Activated CD4-positive, alpha-beta T cell treated with anti-CD3 and anti-CD28 coated beads for 36 hours (primary cell): ENCODE results near the gene TMEM266. TPM values are rescaled to one million over a fixed set of nuclear protein-coding genes. Genes with fewer than 3 reads are reported as not detected.

Source experiments
- ATAC-seq: fragments of 200-7000 bp; cut with Tn5 transposase; one replicate; pipeline ENCODE4 v1.10.0; 2021; ENCODE audit warnings: mild to moderate bottlenecking, moderate library complexity
- CTCF ChIA-PET: fragments of 350-600 bp; sonication (Branson Sonifier 250); formaldehyde crosslinking; loops from one replicate; lab custom pipeline; 2021; ENCODE audit warnings: antibody characterized with exemption; lab: Charles Lee
- POLR2A ChIA-PET: fragments of 350-600 bp; sonication (Branson Sonifier 250); formaldehyde crosslinking; loops from one replicate; lab custom pipeline; 2021; ENCODE audit warnings: antibody characterized with exemption, inconsistent platforms; lab: Charles Lee
- DNase-seq: peaks from one replicate; pipeline ENCODE4 v3.0.0-alpha.2; 2020
- H3K27ac Mint-ChIP-seq: one replicate; pipeline ENCODE4 v1.8.0; 2021; ENCODE audit warnings: mixed read lengths
- H3K27me3 Mint-ChIP-seq: one replicate; pipeline ENCODE4 v1.8.0; 2021; ENCODE audit warnings: mixed read lengths
- H3K36me3 Mint-ChIP-seq: one replicate; pipeline ENCODE4 v1.8.0; 2021; ENCODE audit warnings: low read depth, mixed read lengths
- H3K4me1 Mint-ChIP-seq: one replicate; pipeline ENCODE4 v1.8.0; 2021; ENCODE audit warnings: mixed read lengths
- H3K4me3 Mint-ChIP-seq: one replicate; pipeline ENCODE4 v1.8.0; 2021; ENCODE audit warnings: mild to moderate bottlenecking, moderate library complexity, mixed read lengths
- H3K9me3 Mint-ChIP-seq: one replicate; pipeline ENCODE4 v1.8.0; 2021; ENCODE audit warnings: low read depth, mixed read lengths
- intact Hi-C, 2 experiments: fragments of 100-400 bp; cut with DNase I in 1 of 2; cut with micrococcal nuclease in 1 of 2; formaldehyde crosslinking; loops; one replicate each; pipeline versions ENCODE4 v1.14.2 to v1.15.1; 2022 to 2024; cut with DNase I, micrococcal nuclease
- total RNA-seq, 2 experiments: library from RNA; stranded (reverse); gene quantifications; one replicate each; pipeline ENCODE4 v1.2.3, GENCODE V29; 2021

TMEM266 gene
- total RNA-seq, 2 experiments from 2014 or later: not detected

DNA sequence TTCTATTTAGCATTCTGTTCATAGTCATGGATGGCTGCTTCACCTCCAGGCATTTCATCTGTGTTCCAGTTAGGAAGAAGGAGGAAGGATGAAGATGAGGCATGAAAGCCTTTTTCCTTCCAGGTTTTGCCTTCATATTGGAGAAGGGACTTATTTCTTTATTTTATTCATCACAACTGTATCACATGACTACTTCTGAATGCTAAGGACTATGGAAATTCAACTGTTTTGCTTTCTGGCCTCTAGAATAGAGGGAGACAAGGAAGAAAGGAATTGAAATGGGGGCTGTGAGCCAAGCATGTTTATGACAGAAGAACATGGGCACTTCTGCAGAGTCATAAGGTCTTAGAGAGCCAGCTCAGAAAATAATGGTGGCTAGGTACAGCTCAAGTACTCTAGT, 10.4 kb downstream of the TMEM266 start:
- intact Hi-C loops: no loop called here
- Mint-ChIP-seq H3K27me3 (peaks cover 16% of the 10 kb centered on the region), H3K4me3 (no peak overlapping the region), H3K36me3 (no peaks in the 10 kb centered on the region), H3K9me3 (no peaks in the 10 kb centered on the region), H3K4me1 (peaks cover 6% of the 10 kb centered on the region), H3K27ac (no peak overlapping the region)
- POLR2A ChIA-PET: no interaction called here
- ATAC-seq (no peak), DNase-seq (no peak)
- CTCF ChIA-PET: interaction anchor here (1.7 kb wide), 1 partner anchor 11 kb away, joined by 9 read pairs; no protein-coding TSS in a partner anchor

DNA sequence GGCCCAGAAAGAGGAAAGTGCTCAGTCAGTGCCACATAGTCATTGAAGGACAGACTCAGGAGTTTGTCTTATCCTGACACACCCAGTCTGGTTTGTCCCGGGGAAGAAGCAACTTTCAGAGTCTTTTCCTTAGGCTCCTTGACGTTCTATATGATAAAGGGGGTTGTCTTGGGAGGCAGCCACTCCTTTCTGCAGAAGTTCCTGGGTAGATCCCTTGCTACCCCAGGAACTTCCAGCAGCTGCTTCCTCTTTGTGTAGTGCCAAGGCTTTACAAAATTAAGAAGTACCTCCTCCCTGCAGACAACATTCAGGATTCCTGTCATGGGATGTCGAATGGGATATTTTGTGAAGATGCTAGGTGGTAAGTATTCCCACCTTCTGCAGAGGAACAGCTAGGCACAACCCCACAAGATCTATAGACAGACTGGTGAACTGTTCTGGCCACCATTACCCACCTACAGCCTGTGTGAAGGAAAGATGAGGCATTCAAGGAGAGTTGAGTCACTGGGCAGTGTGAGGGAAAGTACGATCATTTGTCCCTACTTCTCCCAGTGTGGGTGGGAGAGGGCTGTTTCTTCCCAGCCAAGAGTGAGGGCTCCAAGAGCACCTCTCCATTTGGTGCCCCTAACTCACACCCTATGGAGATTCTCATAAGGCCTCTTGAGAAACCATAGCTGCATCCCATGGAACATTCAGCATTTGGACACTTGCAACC, 11.3 kb downstream of the TMEM266 start:
- no peaks in the 10 kb centered on the region for H3K36me3 Mint-ChIP-seq
- H3K27me3 Mint-ChIP-seq: peaks cover 8% of the 10 kb centered on the region
- CTCF ChIA-PET: interaction anchor here (1.0 kb wide), 2 partner anchors 14 to 15 kb away, joined by 3 to 4 read pairs; no protein-coding TSS in a partner anchor
- intact Hi-C loops: no loop called here
- no peak overlapping the region for H3K27ac Mint-ChIP-seq
- H3K9me3 Mint-ChIP-seq: no peaks in the 10 kb centered on the region
- no peak for ATAC-seq
- no peak for DNase-seq
- H3K4me3 Mint-ChIP-seq: no peak overlapping the region
- POLR2A ChIA-PET: no interaction called here
- H3K4me1 Mint-ChIP-seq: no peaks in the 10 kb centered on the region

DNA sequence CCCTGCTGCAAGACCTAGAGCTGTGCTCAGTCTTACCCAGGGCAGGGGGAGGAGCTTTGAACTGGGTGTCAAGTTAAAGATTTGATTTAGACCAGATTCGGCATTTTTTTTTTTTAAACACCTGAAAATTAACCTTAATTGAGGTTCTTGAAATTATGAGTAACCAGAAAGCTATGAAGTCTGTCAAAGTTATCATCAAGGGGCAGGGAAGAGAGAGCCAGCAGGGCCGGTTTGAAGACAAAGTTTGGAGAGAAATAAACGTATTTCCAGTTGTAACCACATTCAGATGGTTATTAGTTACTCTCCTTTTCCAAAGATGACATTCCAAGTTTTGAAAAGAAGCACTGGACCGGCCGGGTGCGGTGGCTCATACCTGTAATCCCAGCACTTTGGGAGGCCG, 12.0 kb downstream of the TMEM266 start:
- Mint-ChIP-seq H3K9me3 (no peaks in the 10 kb centered on the region), H3K27ac (no peak overlapping the region), H3K4me3 (no peak overlapping the region), H3K27me3 (peaks cover 7% of the 10 kb centered on the region), H3K4me1 (no peaks in the 10 kb centered on the region), H3K36me3 (no peaks in the 10 kb centered on the region)
- ATAC-seq (no peak), DNase-seq (no peak)
- ChIA-PET POLR2A (no interaction called here), CTCF (interaction anchor here (1.0 kb wide), 2 partner anchors 14 to 15 kb away, joined by 3 to 4 read pairs; no protein-coding TSS in a partner anchor)
- intact Hi-C loops: no loop called here

DNA sequence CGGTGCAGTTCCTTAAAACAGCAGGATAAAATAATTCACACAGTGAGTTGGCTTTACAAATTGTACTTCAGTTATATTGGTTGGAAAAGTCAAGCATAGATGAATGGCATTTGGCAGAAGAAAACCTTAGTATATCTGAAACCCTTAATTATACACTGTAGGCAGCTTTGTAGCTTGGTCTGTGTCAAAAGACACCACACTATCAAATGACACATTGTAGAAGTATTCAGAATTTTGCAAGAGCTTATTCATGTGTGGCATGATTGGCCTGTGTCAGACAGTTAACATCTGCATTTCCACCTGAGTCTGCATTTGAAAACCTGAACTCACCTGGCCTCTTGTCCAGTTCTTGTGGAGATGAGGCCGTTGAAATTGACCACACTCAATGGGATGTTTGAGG, 13.8 kb downstream of the TMEM266 start:
- H3K4me1 Mint-ChIP-seq: no peaks in the 10 kb centered on the region
- ATAC-seq (no peak), DNase-seq (no peak)
- no peaks in the 10 kb centered on the region for H3K9me3 Mint-ChIP-seq
- no peak overlapping the region for H3K4me3 Mint-ChIP-seq
- no peak overlapping the region for H3K27ac Mint-ChIP-seq
- CTCF ChIA-PET: interaction anchor here (0.6 kb wide), 1 partner anchor 181 kb away, joined by 3 read pairs; no protein-coding TSS in a partner anchor
- no peaks in the 10 kb centered on the region for H3K36me3 Mint-ChIP-seq
- intact Hi-C loops: no loop called here
- H3K27me3 Mint-ChIP-seq: peaks cover 7% of the 10 kb centered on the region
- POLR2A ChIA-PET: no interaction called here

DNA sequence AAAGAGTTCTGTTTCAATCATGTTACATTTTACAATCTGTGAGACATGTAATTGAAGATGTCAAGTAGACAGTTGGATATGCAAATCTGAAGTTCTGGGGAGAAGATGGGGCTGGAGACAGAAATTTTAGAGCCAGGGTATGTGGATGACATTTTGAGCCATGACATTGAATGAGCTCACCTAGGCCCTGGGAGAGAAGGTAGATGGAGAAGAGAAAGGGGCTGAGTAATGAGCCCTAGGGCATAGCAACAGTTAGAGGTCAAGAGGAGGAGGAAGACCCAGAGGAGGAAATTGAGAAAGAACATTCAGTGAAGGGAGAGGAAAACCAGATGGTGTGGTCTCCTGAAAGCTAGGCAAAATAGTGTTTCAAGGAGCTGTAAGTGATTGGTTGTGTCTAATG, 15.3 kb downstream of the TMEM266 start:
- intact Hi-C loops: no loop called here
- CTCF ChIA-PET: interaction anchor here (1.5 to 2.6 kb wide), 2 partner anchors 17 to 18 kb away, joined by 5 to 9 read pairs; no protein-coding TSS in a partner anchor
- no peaks in the 10 kb centered on the region for H3K9me3 Mint-ChIP-seq
- ATAC-seq: no peak
- no peaks in the 10 kb centered on the region for H3K4me1 Mint-ChIP-seq
- no peak overlapping the region for H3K4me3 Mint-ChIP-seq
- DNase-seq: no peak
- peaks cover 4% of the 10 kb centered on the region for H3K27me3 Mint-ChIP-seq
- POLR2A ChIA-PET: no interaction called here
- no peak overlapping the region for H3K27ac Mint-ChIP-seq
- no peaks in the 10 kb centered on the region for H3K36me3 Mint-ChIP-seq

DNA sequence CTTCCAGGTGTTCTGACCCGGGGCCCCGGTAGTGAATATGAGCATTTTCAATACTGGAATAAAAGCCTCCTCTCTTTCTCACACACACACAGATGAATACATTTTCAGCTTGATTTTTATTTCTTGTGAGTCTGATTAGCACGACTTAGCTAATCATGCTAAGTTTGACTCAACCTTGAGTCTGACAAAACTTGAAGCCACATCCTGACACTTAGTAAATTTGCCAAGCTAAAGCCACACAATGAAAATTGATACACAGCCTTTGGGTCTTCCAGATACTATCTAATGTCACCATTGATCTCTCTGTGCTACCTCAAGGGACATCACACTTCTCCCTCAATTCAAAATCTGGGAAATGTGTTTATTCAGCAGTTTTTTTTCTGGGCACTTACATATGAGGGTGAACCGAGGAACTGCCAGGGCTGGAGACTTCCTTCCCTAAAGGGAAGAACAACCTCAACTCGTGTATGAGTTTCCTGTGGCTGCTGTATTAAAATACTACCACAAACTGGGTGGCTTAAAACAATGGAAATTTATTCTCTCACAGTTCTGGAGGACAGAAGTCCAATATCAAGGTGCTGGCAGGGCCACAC, 18.6 kb downstream of the TMEM266 start:
- intact Hi-C loops: no loop called here
- Mint-ChIP-seq H3K36me3 (no peaks in the 10 kb centered on the region), H3K9me3 (no peaks in the 10 kb centered on the region), H3K27me3 (peaks cover 8% of the 10 kb centered on the region), H3K27ac (no peak overlapping the region), H3K4me3 (no peak overlapping the region), H3K4me1 (no peaks in the 10 kb centered on the region)
- ATAC-seq (no peak), DNase-seq (no peak)
- CTCF ChIA-PET: interaction anchor here (0.9 to 1.1 kb wide), 2 partner anchors 22 to 128 kb away, joined by 3 to 4 read pairs; no protein-coding TSS in a partner anchor
- POLR2A ChIA-PET: no interaction called here

DNA sequence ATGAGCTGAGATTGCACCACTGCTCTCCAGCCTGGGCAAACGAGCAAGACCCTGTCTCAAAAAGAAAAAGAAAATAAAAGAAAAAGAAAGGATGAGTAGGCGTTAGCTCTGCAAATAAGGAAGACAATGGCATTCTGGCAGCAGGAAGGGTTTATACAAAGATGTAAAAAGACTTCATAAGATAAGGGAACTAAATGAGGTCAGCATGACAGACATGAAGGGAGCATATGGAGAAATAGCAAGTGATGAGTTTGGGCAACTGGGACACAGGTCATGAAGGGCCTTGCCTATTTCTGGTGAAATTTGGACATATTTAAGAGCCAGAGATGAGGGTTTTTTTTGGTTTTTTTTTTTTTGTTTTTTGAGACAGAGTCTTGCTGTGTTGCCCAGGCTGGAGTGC, 24.5 kb downstream of the TMEM266 start:
- ChIA-PET POLR2A (no interaction called here), CTCF (interaction anchor here (1.3 kb wide), 1 partner anchor 26 kb away, joined by 3 read pairs; no protein-coding TSS in a partner anchor)
- H3K4me3 Mint-ChIP-seq: no peak overlapping the region
- ATAC-seq (no peak), DNase-seq (no peak)
- H3K36me3 Mint-ChIP-seq: no peaks in the 10 kb centered on the region
- intact Hi-C loops: no loop called here
- peaks cover 22% of the 10 kb centered on the region for H3K27me3 Mint-ChIP-seq
- no peak overlapping the region for H3K27ac Mint-ChIP-seq
- H3K9me3 Mint-ChIP-seq: no peaks in the 10 kb centered on the region
- H3K4me1 Mint-ChIP-seq: no peaks in the 10 kb centered on the region

DNA sequence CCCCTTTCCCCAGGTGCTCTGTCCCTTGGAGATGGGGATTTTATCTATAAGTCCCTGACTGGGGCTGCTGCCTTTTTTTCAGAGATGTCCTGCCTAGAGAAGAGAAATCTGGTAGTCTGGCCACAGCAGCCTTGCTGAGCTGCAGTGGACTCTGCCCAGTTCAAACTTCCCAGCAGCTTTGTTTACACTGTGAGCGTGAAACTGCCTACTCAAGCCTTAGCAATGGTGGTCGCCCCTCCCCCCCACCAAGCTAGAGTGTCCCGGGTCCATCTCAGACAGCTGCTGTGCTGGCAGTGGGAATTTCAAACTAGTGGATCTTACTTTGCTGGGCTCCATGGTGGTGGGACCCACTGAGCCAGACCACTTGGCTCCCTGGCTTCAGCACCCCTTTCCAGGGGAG, 38.9 kb downstream of the TMEM266 start:
- intact Hi-C loops: no loop called here
- H3K27ac Mint-ChIP-seq: no peak overlapping the region
- no peak overlapping the region for H3K4me3 Mint-ChIP-seq
- no peaks in the 10 kb centered on the region for H3K4me1 Mint-ChIP-seq
- DNase-seq (no peak), ATAC-seq (no peak)
- peaks cover 55% of the 10 kb centered on the region for H3K27me3 Mint-ChIP-seq
- no peaks in the 10 kb centered on the region for H3K9me3 Mint-ChIP-seq
- no peaks in the 10 kb centered on the region for H3K36me3 Mint-ChIP-seq
- POLR2A ChIA-PET: no interaction called here
- CTCF ChIA-PET: no interaction called here

DNA sequence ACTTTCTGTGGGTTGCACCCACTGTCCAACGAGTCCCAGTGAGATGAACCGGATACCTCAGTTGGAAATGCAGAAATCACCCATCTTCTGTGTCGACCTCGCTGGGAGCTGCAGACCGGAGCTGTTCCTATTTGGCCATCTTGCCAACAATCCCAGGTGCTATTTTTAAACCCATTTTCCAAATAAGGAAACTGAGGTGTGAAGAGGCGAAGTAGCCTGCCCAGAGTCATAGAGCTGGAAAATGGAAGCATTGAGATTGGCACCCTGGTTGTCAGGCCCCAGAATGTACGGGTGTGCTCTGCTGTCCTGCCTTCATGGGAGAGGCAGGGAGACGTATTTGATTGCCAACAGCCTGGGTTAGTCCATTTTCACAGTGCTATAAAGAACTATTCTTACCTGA, 39.6 kb downstream of the TMEM266 start:
- Mint-ChIP-seq H3K9me3 (no peaks in the 10 kb centered on the region), H3K4me3 (no peak overlapping the region), H3K27me3 (peaks cover 50% of the 10 kb centered on the region), H3K27ac (no peak overlapping the region), H3K4me1 (no peaks in the 10 kb centered on the region), H3K36me3 (no peaks in the 10 kb centered on the region)
- ChIA-PET CTCF (interaction anchor here (2.3 kb wide), 1 partner anchor 41 kb away, joined by 8 read pairs; no protein-coding TSS in a partner anchor), POLR2A (no interaction called here)
- intact Hi-C loops: no loop called here
- DNase-seq (no peak), ATAC-seq (no peak)

DNA sequence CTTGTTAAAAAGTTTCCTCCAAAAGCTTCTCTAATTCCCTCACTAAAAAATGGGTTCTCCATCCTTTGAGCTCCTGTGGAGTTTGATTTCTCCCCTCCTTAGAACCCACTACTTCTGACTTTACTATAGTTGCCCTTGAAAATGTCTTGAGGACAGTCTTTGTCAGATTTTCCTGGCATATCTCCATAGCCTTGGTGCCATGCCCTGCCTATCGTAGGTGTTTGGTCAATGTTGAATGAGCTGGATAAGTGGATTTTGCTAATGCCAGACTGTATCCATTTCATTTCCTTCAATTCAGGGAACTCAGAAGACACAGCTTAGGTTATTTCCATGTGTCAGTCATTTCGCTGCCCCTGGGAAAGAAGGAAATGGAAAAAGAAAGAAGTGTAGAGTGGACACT, 40.6 kb downstream of the TMEM266 start:
- Mint-ChIP-seq H3K4me1 (no peaks in the 10 kb centered on the region), H3K27ac (no peak overlapping the region), H3K27me3 (peaks cover 44% of the 10 kb centered on the region), H3K4me3 (no peak overlapping the region), H3K9me3 (no peaks in the 10 kb centered on the region), H3K36me3 (no peaks in the 10 kb centered on the region)
- DNase-seq: no peak
- intact Hi-C loops: no loop called here
- POLR2A ChIA-PET: interaction anchor here (0.6 kb wide), 1 partner anchor 1190 kb away, joined by 3 read pairs; no protein-coding TSS in a partner anchor
- no peak for ATAC-seq
- CTCF ChIA-PET: interaction anchor here (0.5 to 2.3 kb wide), 4 partner anchors 10 to 179 kb away, joined by 3 to 8 read pairs (median 4); no protein-coding TSS in a partner anchor

DNA sequence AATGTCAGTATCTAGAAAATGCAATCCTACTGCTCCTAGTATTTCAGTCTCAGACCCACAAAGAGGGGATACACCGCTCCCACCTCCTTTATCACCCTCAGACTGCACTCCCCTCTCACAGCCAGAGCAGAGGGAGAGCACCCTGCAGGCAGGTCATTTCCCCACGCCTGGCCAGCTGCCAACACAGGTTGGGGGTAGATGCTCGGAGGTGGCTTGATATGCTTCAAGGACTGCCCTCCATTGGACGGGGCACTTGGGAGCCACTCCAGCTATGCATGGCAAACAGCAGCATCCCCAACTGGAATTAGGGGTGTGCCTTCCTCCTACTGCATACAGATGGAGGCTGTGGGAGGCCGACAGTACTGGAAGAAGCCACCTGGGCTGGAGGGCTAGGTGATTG, 41.9 kb downstream of the TMEM266 start:
- ChIA-PET POLR2A (no interaction called here), CTCF (no interaction called here)
- Mint-ChIP-seq H3K4me3 (no peak overlapping the region), H3K27me3 (peaks cover 34% of the 10 kb centered on the region), H3K27ac (no peak overlapping the region), H3K4me1 (no peaks in the 10 kb centered on the region), H3K36me3 (no peaks in the 10 kb centered on the region), H3K9me3 (no peaks in the 10 kb centered on the region)
- DNase-seq: no peak
- no peak for ATAC-seq
- intact Hi-C loops: no loop called here

DNA sequence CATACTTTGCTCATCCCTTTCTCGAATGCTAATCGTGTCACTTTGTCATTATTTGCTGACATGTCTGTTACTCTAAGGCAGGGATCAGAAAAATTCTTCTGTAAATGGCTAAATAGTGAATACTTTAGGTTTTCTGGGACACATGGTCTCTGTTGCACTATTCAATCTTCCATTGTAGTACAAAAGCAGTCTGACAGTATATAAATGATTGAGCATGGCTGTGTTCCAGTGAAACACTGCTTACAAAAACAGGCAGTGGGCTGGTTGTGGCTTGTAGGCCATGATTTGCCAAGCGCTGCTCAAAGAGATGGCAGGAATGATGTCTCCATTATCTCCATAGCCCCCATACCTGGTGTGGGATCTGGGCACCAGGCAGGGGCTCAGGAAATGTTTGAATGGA, 45.6 kb downstream of the TMEM266 start:
- intact Hi-C loops: no loop called here
- Mint-ChIP-seq H3K27ac (no peak overlapping the region), H3K27me3 (peaks cover 16% of the 10 kb centered on the region), H3K9me3 (no peaks in the 10 kb centered on the region), H3K4me1 (no peaks in the 10 kb centered on the region), H3K4me3 (no peak overlapping the region), H3K36me3 (no peaks in the 10 kb centered on the region)
- POLR2A ChIA-PET: no interaction called here
- ATAC-seq (no peak), DNase-seq (no peak)
- CTCF ChIA-PET: no interaction called here
